ENCODE data around the gene CERS5. TPM values are rescaled to one million over a fixed set of nuclear protein-coding genes. Genes with fewer than 3 reads are reported as not detected.
"Not testable (repeated sequence)": the region's sequence is repeated elsewhere in the genome, so short reads cannot be mapped to it uniquely, and the experiment has no call there.

CERS5 gene
- total RNA-seq, 1 donor from 2014 or later = 48.0 TPM

- H3K9me3 ChIP-seq (ENCODE audit: low read depth) = no peaks in the 10 kb centered on the region
- Mint-ChIP-seq H3K27ac (no peak overlapping the region), H3K27me3 (ENCODE audit: insufficient read depth, low read depth) (no peaks in the 10 kb centered on the region), H3K4me1 (no peaks in the 10 kb centered on the region), H3K36me3 (peaks cover 1% of the 10 kb centered on the region), H3K4me3 (no peak overlapping the region), H3K9me3 (no peaks in the 10 kb centered on the region)
- no peak overlapping the region for H3K4me3 ChIP-seq
- no peak for DNase-seq (ENCODE audit: low spot score)
- H3K27ac ChIP-seq = no peak overlapping the region
- H4K20me1 ChIP-seq (ENCODE audit: low read depth) = peaks cover 34% of the 10 kb centered on the region
- no peak overlapping the region for H3K4me2 ChIP-seq
- no peaks in the 10 kb centered on the region for H3F3A ChIP-seq (ENCODE audit: low read depth)
- no peaks in the 10 kb centered on the region for H3K27me3 ChIP-seq
- H2AFZ ChIP-seq (replicated peaks) = no peak overlapping the region
- no peak for TF ChIP-seq EZH2 (IDR thresholded peaks at IDR 0.05)
- no peak for TF ChIP-seq EZH2phosphoT487 (IDR thresholded peaks at IDR 0.05)
- TF ChIP-seq CTCF (IDR thresholded peaks at IDR 0.05) = no peak
- H3K9ac ChIP-seq = no peak overlapping the region
- no peaks in the 10 kb centered on the region for H3K36me3 ChIP-seq
- no peaks in the 10 kb centered on the region for H3K4me1 ChIP-seq
- H3K79me2 ChIP-seq (ENCODE audit: low read depth) = peaks cover 88% of the 10 kb centered on the region
Observed at GRCh38 chr12:50149311-50149710, 17.9 kb downstream of the CERS5 start.

GRCh38 chr12:50148011-50148410 lies 19.2 kb downstream of the CERS5 start:
- H2AFZ ChIP-seq (replicated peaks); H3K9me3 Mint-ChIP-seq; H3F3A ChIP-seq (ENCODE audit: low read depth); H3K4me3 ChIP-seq; H3K4me1 ChIP-seq; H3K4me3 Mint-ChIP-seq; H3K36me3 ChIP-seq; H3K9me3 ChIP-seq (ENCODE audit: low read depth); H3K9ac ChIP-seq; H3K36me3 Mint-ChIP-seq; H3K27me3 ChIP-seq; H3K4me2 ChIP-seq; DNase-seq (ENCODE audit: low spot score); H3K27ac ChIP-seq; H3K4me1 Mint-ChIP-seq; H3K27me3 Mint-ChIP-seq (ENCODE audit: insufficient read depth, low read depth); H3K27ac Mint-ChIP-seq: not testable (repeated sequence)
- H3K79me2 ChIP-seq (ENCODE audit: low read depth) = peaks cover 79% of the 10 kb centered on the region
- peaks cover 39% of the 10 kb centered on the region for H4K20me1 ChIP-seq (ENCODE audit: low read depth)

- Histone ChIP-seq H3F3A (ENCODE audit: low read depth) (no peaks in the 10 kb centered on the region), H3K9ac (no peak overlapping the region), H3K9me3 (ENCODE audit: low read depth) (no peaks in the 10 kb centered on the region), H3K4me1 (no peaks in the 10 kb centered on the region), H4K20me1 (ENCODE audit: low read depth) (peaks cover 36% of the 10 kb centered on the region), H3K4me3 (no peak overlapping the region), H3K79me2 (ENCODE audit: low read depth) (peaks cover 71% of the 10 kb centered on the region), H3K27me3 (no peaks in the 10 kb centered on the region), H2AFZ (replicated peaks) (no peak overlapping the region), H3K36me3 (no peaks in the 10 kb centered on the region), H3K27ac (no peak overlapping the region), H3K4me2 (no peak overlapping the region)
- DNase-seq (ENCODE audit: low spot score) = no peak
- TF ChIP-seq CTCF (IDR thresholded peaks at IDR 0.05) (no peak), EZH2phosphoT487 (IDR thresholded peaks at IDR 0.05) (no peak), EZH2 (IDR thresholded peaks at IDR 0.05) (no peak)
- Mint-ChIP-seq H3K36me3 (peaks cover 2% of the 10 kb centered on the region), H3K4me3 (no peak overlapping the region), H3K4me1 (no peaks in the 10 kb centered on the region), H3K9me3 (no peaks in the 10 kb centered on the region), H3K27ac (no peak overlapping the region), H3K27me3 (ENCODE audit: insufficient read depth, low read depth) (no peaks in the 10 kb centered on the region)
Observed at GRCh38 chr12:50147281-50147680, 19.9 kb downstream of the CERS5 start.

GRCh38 chr12:50145439-50145838 lies 21.7 kb downstream of the CERS5 start:
- Histone ChIP-seq H3K4me3 (no peak overlapping the region), H3K36me3 (peaks cover 3% of the 10 kb centered on the region), H4K20me1 (ENCODE audit: low read depth) (peaks cover 23% of the 10 kb centered on the region), H2AFZ (replicated peaks) (no peak overlapping the region), H3K9ac (no peak overlapping the region), H3K27me3 (no peaks in the 10 kb centered on the region), H3K27ac (no peak overlapping the region), H3K4me2 (no peak overlapping the region), H3K9me3 (ENCODE audit: low read depth) (no peaks in the 10 kb centered on the region), H3K4me1 (no peaks in the 10 kb centered on the region), H3F3A (ENCODE audit: low read depth) (no peaks in the 10 kb centered on the region), H3K79me2 (ENCODE audit: low read depth) (peaks cover 54% of the 10 kb centered on the region)
- H3K4me1 Mint-ChIP-seq = no peaks in the 10 kb centered on the region
- TF ChIP-seq EZH2 (IDR thresholded peaks at IDR 0.05) (no peak), CTCF (IDR thresholded peaks at IDR 0.05) (no peak), EZH2phosphoT487 (IDR thresholded peaks at IDR 0.05) (no peak)
- no peak for DNase-seq (ENCODE audit: low spot score)
- peaks cover 13% of the 10 kb centered on the region for H3K36me3 Mint-ChIP-seq
- H3K9me3 Mint-ChIP-seq = no peaks in the 10 kb centered on the region
- no peak overlapping the region for H3K27ac Mint-ChIP-seq
- H3K27me3 Mint-ChIP-seq (ENCODE audit: insufficient read depth, low read depth) = no peaks in the 10 kb centered on the region
- no peak overlapping the region for H3K4me3 Mint-ChIP-seq
